ENCODE results near the gene PRKN.
A peak's percentile ranks its signal among the peaks of the same experiment; 100 is the strongest.

Gene PRKN

GRCh38 chr6:161424421-161424820 is 1303.1 kb downstream of the PRKN start:
- ATAC-seq (ENCODE audit: low read depth) (no peak; the same call in 2 of the 3 replicates), DNase-seq (ENCODE audit: low spot score) (no peak)
- H3K9me3 ChIP-seq (ENCODE audit: severe bottlenecking) = no peaks in the 10 kb centered on the region
- no peaks in the 10 kb centered on the region for H3K4me1 ChIP-seq (ENCODE audit: insufficient read depth, poor library complexity, severe bottlenecking)
- no peaks in the 10 kb centered on the region for H3K27me3 ChIP-seq (ENCODE audit: insufficient read depth, poor library complexity, severe bottlenecking)
- no peak overlapping the region for H3K27ac ChIP-seq (ENCODE audit: poor library complexity, severe bottlenecking)
- H3K4me3 ChIP-seq (ENCODE audit: severe bottlenecking) = no peak overlapping the region
- TF ChIP-seq, protein P1, sequence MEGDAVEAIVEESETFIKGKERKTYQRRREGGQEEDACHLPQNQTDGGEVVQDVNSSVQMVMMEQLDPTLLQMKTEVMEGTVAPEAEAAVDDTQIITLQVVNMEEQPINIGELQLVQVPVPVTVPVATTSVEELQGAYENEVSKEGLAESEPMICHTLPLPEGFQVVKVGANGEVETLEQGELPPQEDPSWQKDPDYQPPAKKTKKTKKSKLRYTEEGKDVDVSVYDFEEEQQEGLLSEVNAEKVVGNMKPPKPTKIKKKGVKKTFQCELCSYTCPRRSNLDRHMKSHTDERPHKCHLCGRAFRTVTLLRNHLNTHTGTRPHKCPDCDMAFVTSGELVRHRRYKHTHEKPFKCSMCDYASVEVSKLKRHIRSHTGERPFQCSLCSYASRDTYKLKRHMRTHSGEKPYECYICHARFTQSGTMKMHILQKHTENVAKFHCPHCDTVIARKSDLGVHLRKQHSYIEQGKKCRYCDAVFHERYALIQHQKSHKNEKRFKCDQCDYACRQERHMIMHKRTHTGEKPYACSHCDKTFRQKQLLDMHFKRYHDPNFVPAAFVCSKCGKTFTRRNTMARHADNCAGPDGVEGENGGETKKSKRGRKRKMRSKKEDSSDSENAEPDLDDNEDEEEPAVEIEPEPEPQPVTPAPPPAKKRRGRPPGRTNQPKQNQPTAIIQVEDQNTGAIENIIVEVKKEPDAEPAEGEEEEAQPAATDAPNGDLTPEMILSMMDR (IDR thresholded peaks at IDR 0.05; ENCODE audit: poor library complexity, severe bottlenecking) = no peak
- no peaks in the 10 kb centered on the region for H3K36me3 ChIP-seq (ENCODE audit: low read depth)

- Histone ChIP-seq H3K4me3 (ENCODE audit: severe bottlenecking) (no peak overlapping the region), H3K9me3 (ENCODE audit: severe bottlenecking) (no peaks in the 10 kb centered on the region), H3K27ac (ENCODE audit: poor library complexity, severe bottlenecking) (no peak overlapping the region), H3K27me3 (ENCODE audit: insufficient read depth, poor library complexity, severe bottlenecking) (no peaks in the 10 kb centered on the region), H3K4me1 (ENCODE audit: insufficient read depth, poor library complexity, severe bottlenecking) (no peaks in the 10 kb centered on the region), H3K36me3 (ENCODE audit: low read depth) (no peaks in the 10 kb centered on the region)
- DNase-seq (ENCODE audit: low spot score) = no peak
- ATAC-seq (ENCODE audit: low read depth) = no peak; the same call in 2 of the 3 replicates
- TF ChIP-seq, protein P1 (IDR thresholded peaks at IDR 0.05; ENCODE audit: poor library complexity, severe bottlenecking) = no peak
Observed at GRCh38 chr6:161422710-161423680, 1304.6 kb downstream of the PRKN start.

DNA sequence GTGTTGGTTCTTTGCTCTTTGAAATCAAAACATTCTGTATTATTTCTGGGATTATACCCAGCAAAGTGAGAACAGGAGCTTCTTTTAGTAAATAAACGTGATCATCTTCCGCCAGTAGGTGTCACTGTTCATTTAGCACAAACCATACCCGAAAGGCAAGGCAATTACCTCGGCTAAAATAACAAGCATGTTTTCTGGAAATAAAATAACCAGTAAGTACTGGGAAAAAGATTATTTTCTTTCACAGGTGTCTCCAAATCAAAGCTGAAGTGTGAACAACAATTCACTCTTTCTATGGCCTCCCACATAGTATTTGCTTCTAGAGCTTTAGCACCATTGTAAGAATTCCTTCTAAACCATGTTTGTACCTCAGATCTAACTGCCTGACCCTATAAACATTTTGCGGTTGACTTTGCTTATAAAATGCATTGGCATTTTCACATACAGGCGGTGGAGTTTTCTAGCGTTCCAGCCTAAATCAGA is 1309.1 kb downstream of the PRKN start:
- Histone ChIP-seq H3K27ac (ENCODE audit: poor library complexity, severe bottlenecking) (no peak overlapping the region), H3K36me3 (ENCODE audit: low read depth) (no peaks in the 10 kb centered on the region), H3K4me3 (ENCODE audit: severe bottlenecking) (no peak overlapping the region), H3K4me1 (ENCODE audit: insufficient read depth, poor library complexity, severe bottlenecking) (no peaks in the 10 kb centered on the region), H3K27me3 (ENCODE audit: insufficient read depth, poor library complexity, severe bottlenecking) (no peaks in the 10 kb centered on the region), H3K9me3 (ENCODE audit: severe bottlenecking) (no peaks in the 10 kb centered on the region)
- DNase-seq (ENCODE audit: low spot score) (no peak), ATAC-seq (ENCODE audit: low read depth) (peak; percentile 74; the same call in 2 of the 3 replicates)
- TF ChIP-seq, protein P1 (IDR thresholded peaks at IDR 0.05; ENCODE audit: poor library complexity, severe bottlenecking) = peak; percentile 86

- TF ChIP-seq, protein P1 (IDR thresholded peaks at IDR 0.05; ENCODE audit: poor library complexity, severe bottlenecking) = no peak
- H3K27me3 ChIP-seq (ENCODE audit: insufficient read depth, poor library complexity, severe bottlenecking) = no peaks in the 10 kb centered on the region
- ATAC-seq (ENCODE audit: low read depth) (no peak), DNase-seq (ENCODE audit: low spot score) (no peak)
- H3K4me3 ChIP-seq (ENCODE audit: severe bottlenecking) = no peak overlapping the region
- no peaks in the 10 kb centered on the region for H3K9me3 ChIP-seq (ENCODE audit: severe bottlenecking)
- H3K27ac ChIP-seq (ENCODE audit: poor library complexity, severe bottlenecking) = no peak overlapping the region
- H3K4me1 ChIP-seq (ENCODE audit: insufficient read depth, poor library complexity, severe bottlenecking) = no peaks in the 10 kb centered on the region
- H3K36me3 ChIP-seq (ENCODE audit: low read depth) = no peaks in the 10 kb centered on the region
Observed at GRCh38 chr6:161417717-161418462, 1309.7 kb downstream of the PRKN start.
